Neural cell (in vitro differentiated cells): Measurements from ENCODE around the gene NEURL2. TPM values are rescaled to one million over a fixed set of nuclear protein-coding genes. Genes with fewer than 3 reads are reported as not detected.

Experiments
- H2AFZ ChIP-seq: fragments of 200-600, 300-800 bp; sonication (generic), shearing (Covaris generic); 2 replicates; pipeline ENCODE4 v1.6.0; 2014; ENCODE audit warnings: low read depth, mild to moderate bottlenecking, antibody characterized with exemption, low read length, moderate library complexity
- H3F3A ChIP-seq: fragments of 200-600 bp; shearing (Covaris generic); 2 replicates; pipeline ENCODE4 v1.6.1; 2016; ENCODE audit warnings: mild to moderate bottlenecking, moderate library complexity, mixed read lengths, antibody characterized with exemption, low read length; ENCODE audit not compliant: insufficient read depth, poor library complexity, severe bottlenecking
- H3K27ac ChIP-seq: fragments of 200-600, 300-800 bp; sonication (generic), shearing (Covaris generic); 2 replicates; pipeline ENCODE4 v1.5.1; 2014; ENCODE audit warnings: mild to moderate bottlenecking, low read length, moderate library complexity
- H3K27me3 ChIP-seq: fragments of 300-800, 200-600 bp; sonication (generic), shearing (Covaris generic); 2 replicates; pipeline ENCODE4 v1.6.0; 2014; ENCODE audit warnings: mild to moderate bottlenecking, low read depth, low read length, moderate library complexity; ENCODE audit not compliant: insufficient read depth
- H3K36me3 ChIP-seq: fragments of 300-800, 200-600 bp; sonication (generic), shearing (Covaris generic); 2 replicates; pipeline ENCODE4 v1.5.1; 2014; ENCODE audit warnings: mild to moderate bottlenecking, antibody characterized with exemption, low read length, moderate library complexity; ENCODE audit not compliant: insufficient read depth
- H3K4me2 ChIP-seq: fragments of 300-800, 200-600 bp; sonication (generic), shearing (Covaris generic); 2 replicates; pipeline ENCODE4 v1.6.0; 2014; ENCODE audit warnings: mild to moderate bottlenecking, low read length
- H3K4me3 ChIP-seq: fragments of 300-800, 200-600 bp; sonication (generic), shearing (Covaris generic); 2 replicates; pipeline ENCODE4 v1.5.1; 2014; ENCODE audit warnings: mild to moderate bottlenecking, low read length, moderate library complexity
- H3K79me2 ChIP-seq: fragments of 200-600 bp; shearing (Covaris generic); replicated peaks from 2 replicates; pipeline ENCODE4 v1.6.0; 2014; ENCODE audit warnings: mild to moderate bottlenecking, low read length, moderate library complexity; ENCODE audit not compliant: insufficient read depth
- H3K9ac ChIP-seq: fragments of 300-800, 200-600 bp; sonication (generic), shearing (Covaris generic); 2 replicates; pipeline ENCODE4 v1.6.1; 2016; ENCODE audit warnings: mild to moderate bottlenecking, low read length, mixed read lengths
- H3K9me2 ChIP-seq: fragments of 200-600 bp; shearing (Covaris generic); 2 replicates; pipeline ENCODE4 v1.6.1; 2016; ENCODE audit warnings: mild to moderate bottlenecking, low read length, mixed read lengths; ENCODE audit not compliant: insufficient read depth
- H3K9me3 ChIP-seq: fragments of 200-600, 300-800 bp; sonication (generic), shearing (Covaris generic); 2 replicates; pipeline ENCODE4 v1.6.1; 2016; ENCODE audit warnings: mild to moderate bottlenecking, mixed run types, low read length, moderate library complexity, mixed read lengths
- H4K20me1 ChIP-seq: fragments of 200-600 bp; shearing (Covaris generic); 2 replicates; pipeline ENCODE4 v1.6.1; 2016; ENCODE audit warnings: mild to moderate bottlenecking, mixed run types; ENCODE audit not compliant: insufficient read depth
- CTCF ChIP-seq: fragments of 450-650 bp; IDR thresholded peaks from 2 replicates; pipeline ENCODE4 v1.5.1; 2014; ENCODE audit warnings: antibody characterized with exemption, mild to moderate bottlenecking, moderate library complexity; ENCODE audit not compliant: poor library complexity, severe bottlenecking
- EP300 ChIP-seq: fragments of 450-650 bp; conservative IDR thresholded peaks from 2 replicates; pipeline ENCODE4 v1.6.1; 2014; ENCODE audit warnings: antibody characterized with exemption, mild to moderate bottlenecking, moderate library complexity; ENCODE audit not compliant: poor library complexity, severe bottlenecking
- MXI1 ChIP-seq: fragments of 450-650 bp; conservative IDR thresholded peaks from 2 replicates; pipeline ENCODE4 v1.6.1; 2014; ENCODE audit warnings: antibody characterized with exemption, mild to moderate bottlenecking; ENCODE audit not compliant: poor library complexity, severe bottlenecking
- POLR2AphosphoS5 ChIP-seq: IDR thresholded peaks from 2 replicates; pipeline ENCODE4 v1.6.1; 2012
- RAD21 ChIP-seq: fragments of 450-650 bp; conservative IDR thresholded peaks from 2 replicates; pipeline ENCODE4 v1.6.1; 2014; ENCODE audit warnings: antibody characterized with exemption, mild to moderate bottlenecking, moderate library complexity
- REST ChIP-seq: IDR thresholded peaks from 2 replicates; pipeline ENCODE4 v1.6.1; 2012; ENCODE audit warnings: borderline replicate concordance
- SMC3 ChIP-seq: fragments of 450-650 bp; conservative IDR thresholded peaks from 2 replicates; pipeline ENCODE4 v1.6.1; 2014; ENCODE audit warnings: antibody characterized with exemption, mild to moderate bottlenecking, moderate library complexity; ENCODE audit not compliant: poor library complexity
- TAF1 ChIP-seq: IDR thresholded peaks from 2 replicates; pipeline ENCODE4 v1.6.1; 2012; ENCODE audit warnings: low read depth
- polyA plus RNA-seq: library from polyadenylated mRNA; depleted of rRNA; stranded (reverse); fragments of >200 nt; gene quantifications from 2 replicates; pipeline ENCODE4 v1.2.3, GENCODE V29; 2014

NEURL2 gene
- polyA plus RNA-seq, 1 donor from 2014 or later = 5.0 TPM

GRCh38 chr20:45840700-45841198 lies 50.3 kb downstream of the NEURL2 start:
- no peaks in the 10 kb centered on the region for H3F3A ChIP-seq
- no peak overlapping the region for H3K27ac ChIP-seq
- no peak overlapping the region for H3K4me3 ChIP-seq
- no peaks in the 10 kb centered on the region for H3K9me3 ChIP-seq
- no peak for TF ChIP-seq SMC3
- no peak for TF ChIP-seq RAD21
- TF ChIP-seq MXI1 = no peak
- no peak for TF ChIP-seq TAF1
- TF ChIP-seq POLR2AphosphoS5 = no peak
- TF ChIP-seq REST = no peak
- no peak for TF ChIP-seq EP300
- TF ChIP-seq CTCF = no peak
- H3K79me2 ChIP-seq = no peaks in the 10 kb centered on the region
- H3K9ac ChIP-seq = no peak overlapping the region
- no peak overlapping the region for H2AFZ ChIP-seq
- H3K4me2 ChIP-seq = no peak overlapping the region
- H3K27me3 ChIP-seq = no peaks in the 10 kb centered on the region
- H3K9me2 ChIP-seq = no peaks in the 10 kb centered on the region
- no peaks in the 10 kb centered on the region for H4K20me1 ChIP-seq
- no peaks in the 10 kb centered on the region for H3K36me3 ChIP-seq

Other genes starting within 250 kb of the NEURL2 start
- not detected in 2 replicates for gene WFDC11, start 221.0 kb downstream of the NEURL2 start, polyA plus RNA-seq
- not detected in 2 replicates for gene WFDC13, start 189.2 kb downstream of the NEURL2 start, polyA plus RNA-seq
- not detected in 2 replicates for gene WFDC10B, start 186.2 kb downstream of the NEURL2 start, polyA plus RNA-seq
- not detected in 2 replicates for gene SPINT4, start 168.9 kb downstream of the NEURL2 start, polyA plus RNA-seq
- not detected in 2 replicates for gene WFDC3, start 99.3 kb downstream of the NEURL2 start, polyA plus RNA-seq
- 35.9 and 43.8 TPM in 2 replicates for gene DNTTIP1, start 99.3 kb downstream of the NEURL2 start, polyA plus RNA-seq
- gene UBE2C, start 78.6 kb downstream of the NEURL2 start, polyA plus RNA-seq = 2.5 and 4.9 TPM in 2 replicates
- gene TNNC2, start 63.9 kb downstream of the NEURL2 start, polyA plus RNA-seq = 3.8 TPM in 1 of 2 replicates, not detected in the other
- gene SNX21, start 57.4 kb downstream of the NEURL2 start, polyA plus RNA-seq = 7.2 and 14.8 TPM in 2 replicates
- 60.9 and 68.7 TPM in 2 replicates for gene ACOT8, start 33.8 kb downstream of the NEURL2 start, polyA plus RNA-seq
- 12.3 and 14.3 TPM in 2 replicates for gene ZSWIM3, start 33.6 kb downstream of the NEURL2 start, polyA plus RNA-seq
- gene ZSWIM1, start 10.0 kb downstream of the NEURL2 start, polyA plus RNA-seq = 3.3 and 5.5 TPM in 2 replicates
- 1.2 and 5.1 TPM in 2 replicates for gene SPATA25, start 3.6 kb downstream of the NEURL2 start, polyA plus RNA-seq
- gene CTSA, start 127 bp upstream of the NEURL2 start, polyA plus RNA-seq = 25.7 and 49.7 TPM in 2 replicates
- gene PLTP, start 20.9 kb upstream of the NEURL2 start, polyA plus RNA-seq = 5.3 and 7.0 TPM in 2 replicates
- gene PCIF1, start 43.5 kb upstream of the NEURL2 start, polyA plus RNA-seq = 21.5 and 28.3 TPM in 2 replicates
- gene ZNF335, start 81.0 kb upstream of the NEURL2 start, polyA plus RNA-seq = 12.8 and 18.9 TPM in 2 replicates
- not detected in 2 replicates for gene MMP9, start 117.7 kb upstream of the NEURL2 start, polyA plus RNA-seq
- gene SLC12A5, start 138.0 kb upstream of the NEURL2 start, polyA plus RNA-seq = 53.1 and 74.4 TPM in 2 replicates
- 23.0 and 29.9 TPM in 2 replicates for gene NCOA5, start 198.8 kb upstream of the NEURL2 start, polyA plus RNA-seq
- not detected in 2 replicates for gene CD40, start 227.1 kb upstream of the NEURL2 start, polyA plus RNA-seq